GM19372 (cell line): ENCODE measurements around the gene KCNA4.
"Not testable (repeated sequence)": the region's sequence is repeated elsewhere in the genome, so short reads cannot be mapped to it uniquely, and the experiment has no call there.

Source experiments
- ATAC-seq: cut with Tn5 transposase; IDR thresholded peaks from one replicate; pipeline ENCODE4 v1.9.1; 2021; ENCODE audit warnings: mild to moderate bottlenecking, low read depth, moderate library complexity; ENCODE audit not compliant: unreplicated experiment

The KCNA4 gene

GRCh38 chr11:30016588-30017363 is at the start of gene KCNA4:
Gene KCNA4, minus strand, starts transcription at chr11:30017030. Its CDS starts 4,352 bp downstream, at chr11:30012678.
- no peak for ATAC-seq

- no peak for ATAC-seq
These were observed 45.3 kb upstream of the KCNA4 start for GRCh38 chr11:30062103-30062502.

- no peak for ATAC-seq
These were observed 42.5 kb upstream of the KCNA4 start for GRCh38 chr11:30059172-30059815.

- no peak for ATAC-seq
These were observed 32.4 kb upstream of the KCNA4 start for GRCh38 chr11:30049214-30049613.

DNA sequence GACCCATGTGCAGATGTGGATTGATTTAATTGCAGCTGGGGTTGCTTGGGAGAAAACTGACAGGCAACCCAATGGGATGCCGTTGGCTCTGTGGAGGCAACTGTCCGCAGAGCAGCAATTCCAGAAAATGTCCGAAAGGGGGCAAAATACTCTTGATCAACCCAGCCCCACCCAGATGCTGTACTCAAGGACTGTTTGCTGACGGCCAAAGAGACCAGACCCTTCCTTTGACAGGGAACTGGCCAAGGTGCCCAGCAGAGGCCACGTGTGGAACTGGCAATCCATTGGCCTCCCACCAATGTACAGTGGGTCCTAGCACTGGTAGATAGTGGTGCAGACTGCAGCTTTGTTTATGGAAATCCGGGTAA is 29.7 kb upstream of the KCNA4 start:
- no peak for ATAC-seq

GRCh38 chr11:30045921-30046577 is 29.2 kb upstream of the KCNA4 start:
- ATAC-seq = no peak

GRCh38 chr11:30045144-30045543 is 28.3 kb upstream of the KCNA4 start:
- ATAC-seq = no peak

DNA sequence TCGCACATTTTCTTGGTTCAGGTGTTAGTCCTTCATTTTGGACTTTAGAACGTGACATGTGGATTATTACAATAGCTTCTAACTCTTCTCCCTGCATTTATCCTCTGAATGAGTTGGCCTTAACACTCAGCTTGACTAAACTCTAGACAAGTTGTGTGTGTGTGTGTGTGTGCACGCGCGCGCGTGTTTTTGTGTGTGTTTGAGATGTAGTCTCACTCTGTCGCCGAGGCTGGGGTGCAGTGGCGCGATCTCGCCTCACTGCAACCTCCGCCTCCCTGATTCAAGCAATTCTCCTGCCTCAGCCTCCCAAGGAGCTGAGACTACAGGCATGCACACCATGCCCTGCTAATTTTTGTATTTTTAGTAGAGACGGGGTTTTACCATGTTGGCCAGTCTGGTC is 24.3 kb upstream of the KCNA4 start:
- ATAC-seq = no peak

GRCh38 chr11:30034746-30035145 is 17.9 kb upstream of the KCNA4 start:
- not testable (repeated sequence) for ATAC-seq

DNA sequence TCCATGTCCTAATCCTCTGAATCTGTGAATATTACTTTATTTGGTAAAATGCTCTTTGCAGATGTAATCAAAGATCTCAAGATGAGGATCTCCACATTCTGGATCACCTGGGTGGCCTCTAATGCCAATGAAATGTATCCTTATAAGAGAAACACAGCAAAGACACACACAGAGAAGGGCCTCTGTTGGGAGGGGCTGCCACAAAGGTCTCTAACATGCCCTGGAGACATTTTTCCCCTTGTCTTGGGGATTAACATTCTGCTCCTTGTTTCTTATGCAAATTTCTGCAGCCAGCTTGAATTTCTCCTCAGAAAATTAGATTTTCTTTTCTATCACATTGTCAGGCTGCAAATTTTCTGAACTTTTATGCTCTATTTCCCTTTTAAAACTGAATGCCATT is 17.3 kb upstream of the KCNA4 start:
- not testable (repeated sequence) for ATAC-seq

GRCh38 chr11:30025396-30026139 is 8.7 kb upstream of the KCNA4 start:
- no peak for ATAC-seq

DNA sequence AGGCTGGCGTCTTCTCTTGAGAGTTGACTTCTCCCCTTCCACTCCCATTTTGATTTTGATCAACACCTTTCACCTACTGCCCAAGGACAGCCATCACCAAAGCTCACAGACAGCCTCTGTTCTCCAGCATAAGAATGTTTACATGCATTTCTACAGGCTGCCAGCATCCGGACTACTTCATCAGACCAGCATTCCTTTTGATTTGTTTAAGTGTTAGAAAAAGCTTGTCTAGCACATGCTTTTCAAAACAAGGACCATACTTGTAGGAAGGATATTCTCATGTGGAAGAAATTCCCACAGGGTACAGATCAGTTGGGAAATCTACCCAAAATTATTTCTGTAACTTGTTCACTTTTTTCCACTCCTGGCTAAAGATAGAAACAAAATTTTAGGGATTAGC is 6.2 kb upstream of the KCNA4 start:
- ATAC-seq = no peak

DNA sequence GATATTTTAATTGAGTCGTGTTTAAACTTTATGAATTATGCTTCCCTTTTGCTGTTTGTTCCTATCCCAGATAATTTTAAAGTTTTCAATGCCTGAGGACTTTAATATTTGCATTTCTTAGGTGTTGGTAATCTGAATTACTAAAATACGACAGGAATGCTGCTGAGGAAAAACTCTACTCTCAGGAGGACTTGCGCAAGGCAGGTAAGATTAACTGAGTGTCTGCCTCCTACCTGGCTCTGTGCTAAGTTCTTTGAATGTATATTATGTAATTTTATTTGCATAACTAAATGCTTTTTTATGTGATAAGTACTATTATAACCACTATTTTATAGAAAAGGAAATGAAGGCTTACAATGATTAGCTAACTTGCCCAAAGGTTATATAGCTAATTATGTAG is 2.7 kb upstream of the KCNA4 start:
- no peak for ATAC-seq

GRCh38 chr11:30018495-30018894 is 1.7 kb upstream of the KCNA4 start:
- no peak for ATAC-seq

GRCh38 chr11:30017445-30017895 is 640 bp upstream of the KCNA4 start:
- ATAC-seq = no peak

GRCh38 chr11:30015725-30016412 is 961 bp downstream of the KCNA4 start:
- no peak for ATAC-seq

- no peak for ATAC-seq
These were observed 4.5 kb downstream of the KCNA4 start for GRCh38 chr11:30012346-30012745.

DNA sequence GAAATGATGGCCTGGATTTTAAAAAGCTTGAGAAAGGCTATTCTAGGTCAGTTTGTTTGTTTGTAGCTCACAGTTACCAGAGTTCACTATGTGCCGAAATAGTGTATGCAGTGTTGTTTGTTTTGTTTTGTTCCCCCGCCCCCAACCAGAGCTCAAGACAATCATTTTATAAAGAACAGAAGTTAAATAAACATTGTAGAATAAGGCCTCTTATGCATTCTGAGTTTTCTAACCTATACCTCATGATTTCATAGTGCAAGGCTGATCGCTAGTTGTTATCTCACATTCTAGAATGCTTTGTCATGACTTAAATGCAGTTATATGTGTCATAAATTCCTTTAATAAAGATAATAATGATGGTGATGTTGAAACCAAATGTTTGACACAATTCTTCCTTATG is 7.8 kb downstream of the KCNA4 start:
- no peak for ATAC-seq

- no peak for ATAC-seq
These were observed 10.0 kb downstream of the KCNA4 start for GRCh38 chr11:30006876-30007275.

- no peak for ATAC-seq
These were observed 14.6 kb downstream of the KCNA4 start for GRCh38 chr11:30002157-30002785.
